ENCODE measurements around the gene USP22. TPM values are rescaled to one million over a fixed set of nuclear protein-coding genes. Genes with fewer than 3 reads are reported as not detected.

USP22 gene
- total and polyA plus RNA-seq, 2 donors (not counting 3 experiments of a cell fraction or from before 2014, with no cell fraction given) = 204 to 260 TPM

GRCh38 chr17:21046216-21046615 is 3.4 kb upstream of the USP22 start:
- dilution Hi-C loops (cut with MboI; ENCODE audit: extremely low pct_ligation_motif_present, low sequenced_read_pairs) = no loop called here
- POLR2A ChIA-PET = no interaction called here
- BruUV-seq (replicated peaks) = no TSS peak

GRCh38 chr17:21044971-21045370 is 2.2 kb upstream of the USP22 start:
- no peak for FAIRE-seq
- CTCF ChIA-PET = interaction anchor here (2.1 to 2.6 kb wide), 2 partner anchors 74 to 235 kb away, joined by 10 to 19 read pairs; no protein-coding TSS in a partner anchor

More at GRCh38 chr17:21046216-21046615, 3.4 kb upstream of the USP22 start:
- no peak overlapping the region for H3K4me2 ChIP-seq (ENCODE audit: insufficient read depth, low read length)
- no peak overlapping the region for H2AFZ ChIP-seq (ENCODE audit: low read depth, low read length)
- no peak overlapping the region for H3K9ac ChIP-seq (replicated peaks; ENCODE audit: extremely low read depth, insufficient read depth, low read length)
- no peak for TF ChIP-seq FOS (IDR thresholded peaks at IDR 0.05; ENCODE audit: borderline replicate concordance, insufficient read depth, low read length)
- no peak for TF ChIP-seq GATA2 (IDR thresholded peaks at IDR 0.05; ENCODE audit: insufficient read depth, insufficient read length, low read depth, low read length)
- TF ChIP-seq MYC (IDR thresholded peaks at IDR 0.05; ENCODE audit: low read depth, low read length) = no peak
- TF ChIP-seq MAX (IDR thresholded peaks at IDR 0.05; ENCODE audit: insufficient read depth, insufficient read length) = no peak
- no peak for TF ChIP-seq POLR2AphosphoS5 (IDR thresholded peaks at IDR 0.05; ENCODE audit: insufficient read depth, low read depth, low read length)
- no peak for TF ChIP-seq JUN (IDR thresholded peaks at IDR 0.05; ENCODE audit: borderline replicate concordance, insufficient read depth, insufficient read length, low read depth)
- peaks cover 4% of the 10 kb centered on the region for H4K20me1 ChIP-seq (replicated peaks; ENCODE audit: control insufficient read depth, extremely low read depth, insufficient read depth, low read length)
- H3K4me1 ChIP-seq (ENCODE audit: control insufficient read depth, extremely low read depth, insufficient read depth, low read length) = peaks cover 8% of the 10 kb centered on the region
- H3K36me3 ChIP-seq (ENCODE audit: control insufficient read depth in 2 of 2, extremely low read depth in 1 of 2, insufficient read depth in 2 of 2, low read length in 2 of 2) = no peaks in the 10 kb centered on the region
- peaks cover 15% of the 10 kb centered on the region for H3K79me2 ChIP-seq (ENCODE audit: control insufficient read depth, insufficient read depth, low read length)
- H3K27ac ChIP-seq (ENCODE audit: insufficient read depth, low read depth, low read length) = no peak overlapping the region
- H3K4me3 ChIP-seq (replicated peaks in 1 of 3; ENCODE audit: insufficient read depth in 1 of 3, low read depth in 1 of 3, low read length in 3 of 3) = no peak overlapping the region
- no peaks in the 10 kb centered on the region for H3K9me1 ChIP-seq (replicated peaks; ENCODE audit: control insufficient read depth, extremely low read depth, insufficient read depth, low read length)
- H3K9me3 ChIP-seq (replicated peaks; ENCODE audit: control insufficient read depth, insufficient read depth, low read length) = no peaks in the 10 kb centered on the region
- peaks cover 2 to 5% of the 10 kb centered on the region in 2 experiments for H3K27me3 ChIP-seq (ENCODE audit: control insufficient read depth in 2 of 2, insufficient read depth in 2 of 2, low read length in 2 of 2)
- CTCF ChIA-PET = no interaction called here
- FAIRE-seq (no peak), DNase-seq (ENCODE audit: low read depth, low spot score) (no peak)
- intact Hi-C loops (cut with micrococcal nuclease) = no loop called here

More at GRCh38 chr17:21044971-21045370, 2.2 kb upstream of the USP22 start:
- Histone ChIP-seq H3K27ac (ENCODE audit: insufficient read depth, low read depth, low read length) (no peak overlapping the region), H3K79me2 (ENCODE audit: control insufficient read depth, insufficient read depth, low read length) (peaks cover 27% of the 10 kb centered on the region), H3K4me3 (replicated peaks in 1 of 3; ENCODE audit: insufficient read depth in 1 of 3, low read depth in 1 of 3, low read length in 3 of 3) (no peak overlapping the region), H3K36me3 (ENCODE audit: control insufficient read depth in 2 of 2, extremely low read depth in 1 of 2, insufficient read depth in 2 of 2, low read length in 2 of 2) (no peaks in the 10 kb centered on the region), H2AFZ (ENCODE audit: low read depth, low read length) (no peak overlapping the region), H3K9me3 (replicated peaks; ENCODE audit: control insufficient read depth, insufficient read depth, low read length) (no peaks in the 10 kb centered on the region), H4K20me1 (replicated peaks; ENCODE audit: control insufficient read depth, extremely low read depth, insufficient read depth, low read length) (peaks cover 6% of the 10 kb centered on the region), H3K4me2 (ENCODE audit: insufficient read depth, low read length) (no peak overlapping the region), H3K9ac (replicated peaks; ENCODE audit: extremely low read depth, insufficient read depth, low read length) (no peak overlapping the region), H3K27me3 (ENCODE audit: control insufficient read depth in 2 of 2, insufficient read depth in 2 of 2, low read length in 2 of 2) (peaks cover 0 to 5% of the 10 kb centered on the region in 2 experiments), H3K4me1 (ENCODE audit: control insufficient read depth, extremely low read depth, insufficient read depth, low read length) (peaks cover 12% of the 10 kb centered on the region), H3K9me1 (replicated peaks; ENCODE audit: control insufficient read depth, extremely low read depth, insufficient read depth, low read length) (no peaks in the 10 kb centered on the region)
- TF ChIP-seq EZH2 (IDR thresholded peaks at IDR 0.05; ENCODE audit: borderline replicate concordance, low read depth, low read length, severe bottlenecking) (no peak), POLR2A (IDR thresholded peaks at IDR 0.05; ENCODE audit: low read depth, low read length) (no peak), GATA2 (IDR thresholded peaks at IDR 0.05; ENCODE audit: insufficient read depth, insufficient read length, low read depth, low read length) (no peak), POLR2AphosphoS5 (IDR thresholded peaks at IDR 0.05; ENCODE audit: insufficient read depth, low read depth, low read length) (no peak), CTCF (IDR thresholded peaks at IDR 0.05; ENCODE audit: extremely low read depth in 1 of 2, insufficient read depth in 1 of 2, low read depth in 1 of 2, low read length in 2 of 2) (no peak), JUN (IDR thresholded peaks at IDR 0.05; ENCODE audit: borderline replicate concordance, insufficient read depth, insufficient read length, low read depth) (no peak), MAX (IDR thresholded peaks at IDR 0.05; ENCODE audit: insufficient read depth, insufficient read length) (no peak), MYC (IDR thresholded peaks at IDR 0.05; ENCODE audit: low read depth, low read length) (no peak), FOS (IDR thresholded peaks at IDR 0.05; ENCODE audit: borderline replicate concordance, insufficient read depth, low read length) (no peak)
- intact Hi-C loops (cut with micrococcal nuclease) (loop anchor here (5.0 kb wide), 2 partner anchors 138 to 467 kb away; no protein-coding TSS in a partner anchor), dilution Hi-C loops (cut with MboI; ENCODE audit: extremely low pct_ligation_motif_present, low sequenced_read_pairs) (no loop called here)
- no peak for DNase-seq (ENCODE audit: low read depth, low spot score)
- BruUV-seq (replicated peaks) = no TSS peak
- POLR2A ChIA-PET = no interaction called here
